Suprapubic skin (tissue), 4 donors: ENCODE data around the gene MAN2B2.

Source experiments
- POLR2A ChIP-seq, 2 donors: fragments of 450-650 bp; IDR thresholded peaks; one replicate each; pipeline ENCODE4 v1.6.1; 2017; ENCODE audit warnings: antibody characterized with exemption in 2 of 2, mild to moderate bottlenecking in 2 of 2, moderate library complexity in 2 of 2
- POLR2AphosphoS5 ChIP-seq, 3 donors: sonication (generic); formaldehyde crosslinking; IDR thresholded peaks; one replicate each; pipeline ENCODE4 v1.6.1; 2017; ENCODE audit warnings: antibody characterized with exemption in 3 of 3
- TF ChIP-seq, protein P1 (sequence below), 2 donors: fragments of 200-600 bp in 1 of 2; fragments of 450-650 bp in 1 of 2; sonication (generic) in 1 of 2; IDR thresholded peaks; one replicate each; pipeline ENCODE4 v1.5.1; 2016 to 2019; ENCODE audit warnings: antibody characterized with exemption in 2 of 2, mild to moderate bottlenecking in 1 of 2, moderate library complexity in 1 of 2

DNA sequence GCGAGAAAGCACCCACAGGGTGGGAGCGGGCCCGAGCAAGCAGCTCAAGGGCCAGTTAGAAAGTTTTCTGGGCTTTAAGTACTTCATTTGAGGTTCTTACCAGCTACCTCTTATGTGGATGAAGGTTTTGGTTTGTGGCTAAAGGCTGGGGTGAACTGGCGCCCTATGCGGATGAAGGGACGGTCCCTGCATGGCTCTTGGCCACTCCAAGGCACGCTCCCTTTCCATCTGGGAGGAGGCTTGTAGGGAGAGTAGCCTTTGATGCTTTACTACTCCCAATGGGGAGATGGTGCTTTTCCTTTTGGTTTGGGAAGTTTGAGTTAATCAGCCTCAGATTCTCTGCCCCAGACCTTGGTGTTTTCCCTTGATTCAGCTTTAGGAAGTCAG lies 83.2 kb downstream of the MAN2B2 start:
- TF ChIP-seq, protein P1, sequence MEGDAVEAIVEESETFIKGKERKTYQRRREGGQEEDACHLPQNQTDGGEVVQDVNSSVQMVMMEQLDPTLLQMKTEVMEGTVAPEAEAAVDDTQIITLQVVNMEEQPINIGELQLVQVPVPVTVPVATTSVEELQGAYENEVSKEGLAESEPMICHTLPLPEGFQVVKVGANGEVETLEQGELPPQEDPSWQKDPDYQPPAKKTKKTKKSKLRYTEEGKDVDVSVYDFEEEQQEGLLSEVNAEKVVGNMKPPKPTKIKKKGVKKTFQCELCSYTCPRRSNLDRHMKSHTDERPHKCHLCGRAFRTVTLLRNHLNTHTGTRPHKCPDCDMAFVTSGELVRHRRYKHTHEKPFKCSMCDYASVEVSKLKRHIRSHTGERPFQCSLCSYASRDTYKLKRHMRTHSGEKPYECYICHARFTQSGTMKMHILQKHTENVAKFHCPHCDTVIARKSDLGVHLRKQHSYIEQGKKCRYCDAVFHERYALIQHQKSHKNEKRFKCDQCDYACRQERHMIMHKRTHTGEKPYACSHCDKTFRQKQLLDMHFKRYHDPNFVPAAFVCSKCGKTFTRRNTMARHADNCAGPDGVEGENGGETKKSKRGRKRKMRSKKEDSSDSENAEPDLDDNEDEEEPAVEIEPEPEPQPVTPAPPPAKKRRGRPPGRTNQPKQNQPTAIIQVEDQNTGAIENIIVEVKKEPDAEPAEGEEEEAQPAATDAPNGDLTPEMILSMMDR (IDR thresholded peaks at IDR 0.05) = no peak
- TF ChIP-seq POLR2AphosphoS5 (IDR thresholded peaks at IDR 0.05) (no peak), POLR2A (IDR thresholded peaks at IDR 0.05) (no peak)
